ENCODE results near the gene FGGY.

GRCh38 chr1:59276439-59276851, 20.4 kb upstream of the FGGY start:
- TF ChIP-seq CTCF (IDR thresholded peaks at IDR 0.05) (no peak), POLR2A (IDR thresholded peaks at IDR 0.05) (no peak)

Measured in body of pancreas (tissue), 4 donors.